ENCODE results near the gene MEAK7.
A peak's percentile ranks its signal among the peaks of the same experiment; 100 is the strongest.

MEAK7 gene

GRCh38 chr16:84482951-84483881 is 21.2 kb downstream of the MEAK7 start:
- Histone ChIP-seq H3K27ac (peak overlapping the region; percentile 44), H3K36me3 (peaks cover 59% of the 10 kb centered on the region), H3K4me2 (peak overlapping the region; percentile 73), H3K4me1 (peaks cover 23% of the 10 kb centered on the region), H3K27me3 (no peaks in the 10 kb centered on the region), H3K9me3 (no peaks in the 10 kb centered on the region), H4K20me1 (no peaks in the 10 kb centered on the region), H3K4me3 (no peak overlapping the region), H3K9ac (peak overlapping the region; percentile 3; the same call in 1 of the 2 replicates)
- no peak for TF ChIP-seq Cebpa-rat (IDR thresholded peaks at IDR 0.05)

- peak overlapping the region; percentile 44 for H3K27ac ChIP-seq
- H3K36me3 ChIP-seq = peaks cover 53% of the 10 kb centered on the region
- no peaks in the 10 kb centered on the region for H3K27me3 ChIP-seq
- peak overlapping the region; percentile 3; the same call in 1 of the 2 replicates for H3K9ac ChIP-seq
- no peak overlapping the region for H3K4me3 ChIP-seq
- no peaks in the 10 kb centered on the region for H3K9me3 ChIP-seq
- no peaks in the 10 kb centered on the region for H4K20me1 ChIP-seq
- H3K4me2 ChIP-seq = peak overlapping the region; percentile 73
- no peak for TF ChIP-seq Cebpa-rat (IDR thresholded peaks at IDR 0.05)
- peaks cover 23% of the 10 kb centered on the region for H3K4me1 ChIP-seq
Observed at GRCh38 chr16:84482001-84482891, 22.2 kb downstream of the MEAK7 start.

DNA sequence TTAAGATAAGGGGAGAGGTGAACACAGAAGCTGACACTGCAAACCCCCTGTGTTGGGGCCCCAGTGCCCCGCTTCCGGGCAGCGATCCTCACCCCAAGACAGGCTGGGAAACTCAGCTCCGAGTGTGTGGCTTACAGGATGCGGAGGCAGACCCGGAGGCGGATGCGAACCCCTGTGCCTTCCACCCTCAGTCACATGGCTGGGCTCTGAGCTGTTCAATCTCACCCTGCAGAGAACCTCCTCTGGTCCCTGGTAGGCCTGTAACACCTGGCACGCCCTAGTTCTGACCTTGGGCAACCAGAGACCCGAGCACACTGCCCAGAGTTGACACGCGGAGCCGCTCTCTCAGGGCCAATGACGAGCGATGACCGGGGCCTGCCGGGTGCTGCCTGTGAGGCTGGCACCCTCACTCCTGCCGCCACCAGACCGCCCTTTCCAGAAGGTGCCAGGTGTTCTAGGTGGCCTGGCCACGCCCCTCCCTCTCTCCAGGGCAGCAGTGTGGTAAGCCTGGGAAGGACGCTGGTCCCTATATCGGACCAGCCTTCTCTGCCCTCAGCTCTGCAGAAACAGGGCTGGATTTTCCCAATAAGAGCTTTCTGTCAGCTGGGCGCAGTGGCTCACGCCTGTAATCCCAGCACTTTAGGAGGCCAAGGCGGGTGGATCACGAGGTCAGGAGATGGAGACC is 23.3 kb downstream of the MEAK7 start:
- H3K36me3 ChIP-seq = peaks cover 43% of the 10 kb centered on the region
- TF ChIP-seq Cebpa-rat (IDR thresholded peaks at IDR 0.05) = no peak
- no peak overlapping the region for H3K27ac ChIP-seq

DNA sequence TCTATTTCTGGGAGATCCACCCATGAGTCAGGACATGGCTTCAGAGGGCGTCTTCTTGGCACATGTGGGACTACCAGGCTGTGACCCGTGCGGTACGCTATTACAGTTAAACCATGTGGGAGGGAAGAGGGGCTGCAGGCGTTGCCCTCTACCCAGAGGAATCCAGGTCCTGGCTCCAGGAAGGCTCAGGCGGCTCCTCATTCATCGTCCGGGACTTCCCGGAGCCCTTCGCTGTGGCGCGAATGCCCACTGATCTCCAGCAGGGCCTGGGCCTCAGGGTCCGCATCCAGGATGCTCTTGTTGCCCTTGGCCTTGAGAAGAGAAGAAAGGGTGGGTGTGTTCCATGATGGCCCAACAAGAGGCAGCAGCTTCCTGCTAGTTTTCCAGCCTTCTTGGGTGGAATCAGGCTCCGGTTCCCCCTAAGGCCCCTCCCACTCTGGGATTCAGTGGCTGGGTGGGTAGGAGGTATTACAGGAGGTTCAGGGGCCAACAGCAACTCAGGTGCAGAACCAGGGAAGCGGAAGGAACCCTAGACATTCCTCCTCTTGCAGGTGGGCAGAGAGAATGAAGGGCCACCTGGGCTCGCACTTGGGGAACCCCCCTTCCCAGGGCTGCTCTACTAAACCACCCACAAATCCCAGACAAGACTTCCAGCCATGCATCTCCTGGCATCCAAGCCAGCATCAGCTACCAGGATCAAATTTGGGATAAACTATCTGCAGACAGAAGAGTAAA is 24.6 kb downstream of the MEAK7 start:
- Histone ChIP-seq H3K4me3 (no peak overlapping the region), H3K4me2 (no peak overlapping the region), H3K9ac (no peak overlapping the region), H3K27ac (no peak overlapping the region), H3K36me3 (peaks cover 32% of the 10 kb centered on the region; the same call in 1 of the 2 replicates), H3K4me1 (peaks cover 23% of the 10 kb centered on the region), H3K9me3 (no peaks in the 10 kb centered on the region), H3K27me3 (no peaks in the 10 kb centered on the region), H4K20me1 (no peaks in the 10 kb centered on the region)
- no peak for TF ChIP-seq Cebpa-rat (IDR thresholded peaks at IDR 0.05)

More for the DNA sequence above, 23.3 kb downstream of the MEAK7 start:
- H3K4me2 ChIP-seq = no peak overlapping the region
- H3K9ac ChIP-seq = no peak overlapping the region
- no peaks in the 10 kb centered on the region for H3K27me3 ChIP-seq
- H3K4me1 ChIP-seq = peaks cover 23% of the 10 kb centered on the region
- no peaks in the 10 kb centered on the region for H4K20me1 ChIP-seq
- no peaks in the 10 kb centered on the region for H3K9me3 ChIP-seq
- no peak overlapping the region for H3K4me3 ChIP-seq

GRCh38 chr16:84478172-84478947 is 26.1 kb downstream of the MEAK7 start:
- Histone ChIP-seq H3K4me2 (no peak overlapping the region), H3K9me3 (no peaks in the 10 kb centered on the region), H4K20me1 (no peaks in the 10 kb centered on the region), H3K36me3 (peaks cover 30% of the 10 kb centered on the region; the same call in 1 of the 2 replicates), H3K4me1 (peaks cover 18% of the 10 kb centered on the region), H3K27me3 (no peaks in the 10 kb centered on the region), H3K27ac (no peak overlapping the region), H3K4me3 (no peak overlapping the region), H3K9ac (no peak overlapping the region)
- TF ChIP-seq Cebpa-rat (IDR thresholded peaks at IDR 0.05) = no peak

DNA sequence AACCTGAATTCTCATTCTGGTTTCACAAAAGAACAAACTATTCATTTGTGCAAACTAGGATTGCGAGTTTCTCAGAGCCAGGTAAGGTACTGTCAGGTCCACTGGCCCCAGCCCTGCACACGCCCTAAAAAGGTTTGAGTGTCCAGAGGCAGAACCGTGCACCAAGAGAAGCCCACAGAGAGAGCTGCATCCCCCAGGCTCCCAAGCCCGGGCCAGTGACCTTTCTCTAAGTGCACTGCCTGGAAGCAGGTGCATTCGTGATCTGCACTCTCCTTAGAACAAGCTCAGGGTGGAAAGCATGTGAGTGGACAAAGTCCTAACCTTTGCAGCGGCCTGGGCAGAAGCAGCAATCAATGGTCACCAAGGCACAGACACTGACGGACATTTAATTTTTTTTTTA is 26.8 kb downstream of the MEAK7 start:
- Histone ChIP-seq H3K4me2 (no peak overlapping the region), H3K9me3 (0 out of 2 replicates have a peak, but pooled peaks cover 3% of the 10 kb centered on the region)

GRCh38 chr16:84476401-84476800 is 28.1 kb downstream of the MEAK7 start:
- peaks cover 14% of the 10 kb centered on the region for H3K9me3 ChIP-seq
- no peak overlapping the region for H3K27ac ChIP-seq
- no peaks in the 10 kb centered on the region for H3K4me1 ChIP-seq
- H3K9ac ChIP-seq = no peak overlapping the region
- H3K36me3 ChIP-seq = peaks cover 34% of the 10 kb centered on the region
- no peak for TF ChIP-seq Cebpa-rat (IDR thresholded peaks at IDR 0.05)
- H3K4me2 ChIP-seq = no peak overlapping the region
- no peaks in the 10 kb centered on the region for H4K20me1 ChIP-seq
- no peak overlapping the region for H3K4me3 ChIP-seq
- H3K27me3 ChIP-seq = no peaks in the 10 kb centered on the region

More for the DNA sequence above, 26.8 kb downstream of the MEAK7 start:
- no peak for TF ChIP-seq Cebpa-rat (IDR thresholded peaks at IDR 0.05)
- Histone ChIP-seq H3K36me3 (peaks cover 29% of the 10 kb centered on the region; the same call in 1 of the 2 replicates), H3K4me3 (no peak overlapping the region), H4K20me1 (no peaks in the 10 kb centered on the region), H3K4me1 (peaks cover 11% of the 10 kb centered on the region), H3K27ac (no peak overlapping the region), H3K27me3 (no peaks in the 10 kb centered on the region), H3K9ac (no peak overlapping the region)

GRCh38 chr16:84475643-84476240 is 28.7 kb downstream of the MEAK7 start:
- Histone ChIP-seq H3K9ac (no peak overlapping the region), H3K9me3 (peaks cover 16% of the 10 kb centered on the region), H4K20me1 (no peaks in the 10 kb centered on the region), H3K4me2 (no peak overlapping the region), H3K36me3 (peaks cover 30% of the 10 kb centered on the region), H3K27me3 (no peaks in the 10 kb centered on the region), H3K27ac (no peak overlapping the region), H3K4me3 (no peak overlapping the region), H3K4me1 (no peaks in the 10 kb centered on the region)
- TF ChIP-seq Cebpa-rat (IDR thresholded peaks at IDR 0.05) = no peak

Data from BLaER1 (cell line).